K562 (cell line): ENCODE data around the gene NMT1. TPM values are rescaled to one million over a fixed set of nuclear protein-coding genes. Genes with fewer than 3 reads are reported as not detected.

Source experiments
- ARID3B ChIP-seq: fragments of 250-450 bp; sonication (Bioruptor Pico); IDR thresholded peaks from 2 replicates; pipeline ENCODE4 v1.4.0; 2020; ENCODE audit warnings: borderline replicate concordance
- BRCA1 ChIP-seq, 2 experiments: fragments of 450-650 bp in 1 of 2; sonication (generic) in 1 of 2; formaldehyde crosslinking in 1 of 2; IDR thresholded peaks; 2 replicates each; pipeline versions ENCODE4 v1.5.0 to v1.6.1; 2017 to 2020; ENCODE audit warnings: mild to moderate bottlenecking in 1 of 2, missing genetic modification reagents in 1 of 2
- ELF1 ChIP-seq: fragments of 200-800 bp; sonication (Bioruptor generic); IDR thresholded peaks from 2 replicates; pipeline ENCODE4 v1.6.1; 2016; ENCODE audit warnings: missing genetic modification characterization, missing compliant biosample characterization
- ETV6 ChIP-seq, 3 experiments: fragments of 150-350 bp in 1 of 3; sonication (generic) in 1 of 3; formaldehyde crosslinking in 1 of 3; IDR thresholded peaks; 2 replicates each; pipeline versions ENCODE4 v1.6.1 to v1.8.0; 2014 to 2022; ENCODE audit warnings: borderline replicate concordance in 2 of 3, low read depth in 2 of 3, antibody characterized with exemption in 1 of 3, low read length in 1 of 3, mild to moderate bottlenecking in 1 of 3, missing genetic modification reagents in 1 of 3
- ID3 ChIP-seq, 2 experiments: fragments of 250-450 bp in 1 of 2; fragments of 450-650 bp in 1 of 2; sonication (Bioruptor Pico) in 1 of 2; IDR thresholded peaks; 2 replicates each; pipeline versions ENCODE4 v1.6.1 to v1.8.0; 2016 to 2021; ENCODE audit warnings: mild to moderate bottlenecking in 2 of 2, moderate library complexity in 2 of 2, missing compliant biosample characterization in 1 of 2, missing genetic modification characterization in 1 of 2
- KDM4B ChIP-seq, 2 experiments: fragments of 450-650 bp in 1 of 2; sonication (generic) in 1 of 2; IDR thresholded peaks; 2 replicates each; pipeline ENCODE4 v1.6.1; 2016 to 2017; ENCODE audit warnings: borderline replicate concordance in 2 of 2, antibody characterized with exemption in 1 of 2, low read depth in 1 of 2, mild to moderate bottlenecking in 1 of 2
- KLF16 ChIP-seq: IDR thresholded peaks from 2 replicates; pipeline ENCODE4 v1.6.1; 2016; ENCODE audit warnings: antibody characterized with exemption
- MAFF ChIP-seq: IDR thresholded peaks from 2 replicates; pipeline ENCODE4 v1.6.1; 2012; ENCODE audit warnings: low read length, improper control_type of control experiment
- NCOA4 ChIP-seq: fragments of 450-650 bp; IDR thresholded peaks from 2 replicates; pipeline ENCODE4 v1.6.1; 2018; ENCODE audit warnings: mild to moderate bottlenecking; ENCODE audit not compliant: partially characterized antibody
- NELFE ChIP-seq: IDR thresholded peaks from 2 replicates; pipeline ENCODE4 v1.6.1; 2011; ENCODE audit warnings: mild to moderate bottlenecking; ENCODE audit not compliant: insufficient read depth, insufficient read length
- NONO ChIP-seq, 2 experiments: fragments of 200-400 bp in 1 of 2; fragments of 450-650 bp in 1 of 2; formaldehyde crosslinking in 1 of 2; IDR thresholded peaks; 2 replicates each; pipeline ENCODE4 v1.6.1; 2017; ENCODE audit warnings: low read depth in 2 of 2, mild to moderate bottlenecking in 2 of 2, moderate library complexity in 2 of 2, low read length in 1 of 2
- OTX1 ChIP-seq: fragments of 450-650 bp; formaldehyde crosslinking; IDR thresholded peaks from 2 replicates; pipeline ENCODE4 v1.4.0; 2022; ENCODE audit warnings: mild to moderate bottlenecking
- SMARCC2 ChIP-seq: fragments of 450-650 bp; IDR thresholded peaks from 2 replicates; pipeline ENCODE4 v1.6.1; 2017; ENCODE audit warnings: antibody characterized with exemption, moderate library complexity, mild to moderate bottlenecking, low read depth
- ZBTB5 ChIP-seq: fragments of 450-650 bp; IDR thresholded peaks from 2 replicates; pipeline ENCODE4 v1.6.1; 2017; ENCODE audit warnings: antibody characterized with exemption
- ZNF121 ChIP-seq: sonication (generic); formaldehyde crosslinking; conservative IDR thresholded peaks from 2 replicates; pipeline ENCODE4 v1.8.0; 2022; ENCODE audit warnings: missing genetic modification reagents
- ZNF217 ChIP-seq: sonication (generic); formaldehyde crosslinking; IDR thresholded peaks from 2 replicates; pipeline ENCODE4 v1.8.0; 2022; ENCODE audit warnings: mild to moderate bottlenecking, missing genetic modification reagents
- ZNF280B ChIP-seq: fragments of 250-450 bp; sonication (Bioruptor Pico); IDR thresholded peaks from 2 replicates; pipeline ENCODE4 v1.5.1; 2021; ENCODE audit warnings: mild to moderate bottlenecking
- ZNF282 ChIP-seq: sonication (generic); formaldehyde crosslinking; IDR thresholded peaks from 2 replicates; pipeline ENCODE4 v1.8.1; 2023; ENCODE audit warnings: missing genetic modification reagents
- polyA plus RNA-seq, 8 experiments: library from polyadenylated mRNA; depleted of rRNA in 4 of 8; stranded (reverse) in 5 of 8; unstranded in 3 of 8; fragments of >200 nt; fragmentation: Nextera tagmentation in 2 of 8; fragmentation: Illumina TruSeq in 1 of 8; extraction: Ambion mirVana in 2 of 8; extraction: Trizol in 1 of 8; gene quantifications; 2 replicates each; pipeline versions ENCODE4 v1.2.1 to v1.2.3, GENCODE V29; 2011 to 2014; ENCODE audit warnings: inconsistent platforms in 1 of 8, missing spikeins in 1 of 8
- total RNA-seq, 7 experiments: library from RNA; depleted of rRNA in 6 of 7; stranded (reverse); fragments of >200 nt in 6 of 7; fragmentation: Illumina TruSeq in 2 of 7; extraction: Trizol in 2 of 7; gene quantifications; 2 replicates each; pipeline versions ENCODE4 v1.2.1 to v1.2.3, GENCODE V29; 2011 to 2021; ENCODE audit warnings: low replicate concordance in 1 of 7

NMT1 gene
- total and polyA plus RNA-seq, 9 of the 15 experiments (the other 6 are each of a cell fraction or from before 2014, with no cell fraction given) = 86.7 to 569 (median 213) TPM

- TF ChIP-seq ZNF280B = no peak
- TF ChIP-seq NONO (IDR thresholded peaks at IDR 0.05; ENCODE audit: low read depth in 2 of 2, low read length in 1 of 2) = no peak
- TF ChIP-seq SMARCC2 = no peak; the same call in 1 of the 2 replicates
- TF ChIP-seq ZNF121 (CRISPR knock-in tag) = no peak
- TF ChIP-seq NELFE = no peak
- no peak for TF ChIP-seq ETV6 (IDR thresholded peaks at IDR 0.05; ENCODE audit: borderline replicate concordance in 1 of 2, low read depth in 2 of 2, low read length in 1 of 2)
- TF ChIP-seq ETV6 (CRISPR knock-in tag; IDR thresholded peaks at IDR 0.05; ENCODE audit: borderline replicate concordance) = no peak
- no peak; a peak in 1 of 4 replicates for TF ChIP-seq KDM4B (IDR thresholded peaks at IDR 0.05; ENCODE audit: borderline replicate concordance in 2 of 2, low read depth in 1 of 2)
- no peak for TF ChIP-seq BRCA1 (IDR thresholded peaks at IDR 0.05)
- no peak for TF ChIP-seq BRCA1 (CRISPR knock-in tag; IDR thresholded peaks at IDR 0.05)
- TF ChIP-seq ARID3B (CRISPR knock-in tag) = no peak
- no peak for TF ChIP-seq ZNF282 (CRISPR knock-in tag)
- no peak for TF ChIP-seq OTX1 (CRISPR knock-in tag)
- TF ChIP-seq MAFF = no peak
- no peak for TF ChIP-seq ID3 (CRISPR knock-in tag; IDR thresholded peaks at IDR 0.05)
- TF ChIP-seq ID3 (tag; IDR thresholded peaks at IDR 0.05) = no peak
- TF ChIP-seq ELF1 (tag) = no peak
- TF ChIP-seq ZBTB5 = no peak
- TF ChIP-seq ZNF217 (CRISPR knock-in tag) = no peak
- TF ChIP-seq NCOA4 = no peak
- TF ChIP-seq KLF16 = no peak
These were observed 88.8 kb downstream of the NMT1 start (continued) for GRCh38 chr17:45149669-45150664.
